ENCODE data around the gene TTBK1. TPM values are rescaled to one million over a fixed set of nuclear protein-coding genes. Genes with fewer than 3 reads are reported as not detected.

TTBK1 gene
- total RNA-seq, 1 experiment from 2014 or later = under 0.01 TPM

- no peak for DNase-seq (ENCODE audit: low read depth)
Observed at GRCh38 chr6:43269273-43270007, 26.2 kb downstream of the TTBK1 start.

- no peak for DNase-seq (ENCODE audit: low read depth)
Observed at GRCh38 chr6:43271103-43271815, 28.0 kb downstream of the TTBK1 start.

GRCh38 chr6:43271944-43272343 is 28.7 kb downstream of the TTBK1 start:
- no peak for DNase-seq (ENCODE audit: low read depth)

DNA sequence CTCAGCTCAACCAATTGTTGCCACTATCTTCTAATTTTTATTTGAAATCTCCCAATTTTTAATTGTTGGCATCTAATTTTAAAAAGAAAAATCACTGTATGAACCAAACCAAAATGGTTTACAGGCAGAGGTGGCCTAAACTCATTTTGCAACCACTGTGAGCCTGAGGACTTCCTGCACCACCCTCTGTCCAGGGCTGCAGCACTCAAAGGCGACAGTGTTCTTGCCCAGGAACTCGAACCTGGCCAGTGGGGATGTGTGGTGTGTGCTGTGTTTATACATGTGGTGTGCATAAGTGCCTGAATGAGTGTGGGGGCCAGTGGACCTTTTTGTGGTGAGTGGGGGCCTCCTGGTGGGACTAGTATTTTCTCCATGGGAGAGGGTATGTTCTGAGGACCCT is 30.4 kb downstream of the TTBK1 start:
- DNase-seq (ENCODE audit: low read depth) = no peak

DNA sequence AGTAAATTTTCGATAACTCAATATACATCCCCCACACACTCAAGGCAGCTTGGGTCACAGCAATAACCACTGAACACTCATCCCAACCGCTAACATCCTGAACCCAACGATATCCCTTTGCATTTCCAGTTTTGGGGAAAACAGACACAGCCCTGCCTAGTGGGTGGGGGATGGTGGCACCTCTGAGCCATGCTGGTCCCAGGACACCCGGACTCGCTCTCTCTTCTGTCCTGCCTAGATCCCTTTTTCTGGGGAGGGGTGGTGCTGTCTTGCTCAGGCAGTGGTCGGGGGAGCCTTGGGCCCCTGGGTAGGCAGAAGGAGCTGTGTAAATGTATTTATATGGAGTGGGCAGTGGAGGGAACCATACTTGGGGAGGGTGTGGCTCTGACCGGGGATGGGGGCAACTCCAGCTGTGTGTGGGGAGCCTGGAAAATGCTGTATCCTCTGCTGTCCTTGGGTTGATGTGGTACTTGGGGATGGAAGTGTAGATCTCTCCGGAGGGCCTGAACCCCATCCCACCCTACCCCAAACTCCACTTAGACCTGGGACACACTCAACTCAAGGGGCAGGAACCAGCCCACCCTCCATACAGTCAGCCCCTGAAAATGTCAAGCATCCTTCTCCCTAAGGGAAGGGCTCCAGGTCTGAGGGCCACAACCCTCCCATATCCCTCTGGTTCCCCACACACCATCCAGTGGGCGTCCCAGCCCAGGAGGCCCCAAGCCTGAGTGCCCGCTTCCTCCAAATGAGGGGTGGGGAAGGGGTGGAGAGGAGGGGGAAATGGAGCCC is 31.0 kb downstream of the TTBK1 start:
- DNase-seq (ENCODE audit: low read depth) = no peak

GRCh38 chr6:43274916-43275597 is 31.8 kb downstream of the TTBK1 start:
- DNase-seq (ENCODE audit: low read depth) = no peak

- DNase-seq (ENCODE audit: low read depth) = no peak
Observed at GRCh38 chr6:43275801-43276576, 32.7 kb downstream of the TTBK1 start.

- DNase-seq (ENCODE audit: low read depth) = no peak
Observed at GRCh38 chr6:43276577-43277305, 33.5 kb downstream of the TTBK1 start.

DNA sequence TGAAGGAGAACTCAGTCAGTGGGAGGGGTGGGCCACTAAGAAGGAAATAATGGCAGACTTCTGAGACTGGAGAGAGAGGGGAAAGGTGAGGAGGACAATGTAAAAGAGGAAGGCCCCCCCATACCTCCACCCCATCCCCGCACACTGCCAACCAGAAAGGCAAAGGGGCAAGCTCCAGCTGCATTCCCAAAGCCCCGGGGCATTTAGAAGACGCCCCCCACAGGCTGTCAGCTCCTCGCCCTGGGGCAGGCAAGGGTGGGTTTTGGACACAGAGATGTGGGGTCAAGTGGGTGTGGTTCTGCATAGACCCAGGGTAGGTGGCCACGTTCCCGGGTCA is 34.0 kb downstream of the TTBK1 start:
- DNase-seq (ENCODE audit: low read depth) = no peak

DNA sequence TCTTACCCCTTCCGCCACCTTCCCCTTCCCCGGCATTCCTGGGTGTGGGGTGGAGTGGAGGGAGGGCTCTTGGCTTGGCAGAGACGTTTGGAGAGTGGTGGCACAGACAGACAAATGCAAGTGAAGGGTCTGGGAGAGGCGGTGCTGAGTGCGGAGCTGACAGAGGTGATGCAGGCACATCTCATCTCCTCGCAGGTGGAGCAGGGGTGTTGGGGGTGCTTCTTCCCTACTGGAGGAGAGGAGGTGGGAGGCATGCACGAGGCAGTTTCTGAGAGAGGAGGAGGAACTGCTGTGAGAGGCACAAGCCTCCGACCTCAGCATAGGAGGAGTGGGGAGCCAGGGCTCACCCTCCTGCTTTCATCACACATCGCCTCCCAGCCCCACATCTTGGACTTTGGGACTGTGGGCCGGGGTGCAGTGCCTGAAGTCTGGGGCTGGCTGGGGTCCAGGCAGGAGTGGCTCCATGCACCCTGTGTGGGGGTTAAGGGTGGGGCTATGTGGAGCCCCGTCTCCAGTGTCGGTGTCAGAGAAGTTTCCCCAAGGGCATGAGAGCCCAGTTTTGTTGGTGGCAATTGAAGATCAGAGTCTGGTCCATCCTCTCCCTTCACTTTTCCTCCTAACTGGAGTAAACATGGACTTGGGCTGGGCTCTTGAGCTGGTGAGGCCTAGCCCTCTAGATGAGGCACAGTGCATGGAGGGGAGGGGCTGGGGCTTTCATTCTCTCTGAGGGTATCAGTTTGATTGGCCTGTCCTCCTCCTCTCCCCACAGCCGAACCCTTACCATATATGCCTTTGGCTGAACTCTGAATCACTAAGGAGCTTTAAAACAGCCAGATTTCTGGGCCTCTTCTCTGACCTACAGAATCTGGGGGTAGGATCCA is 34.6 kb downstream of the TTBK1 start:
- peak; percentile 13 for DNase-seq (ENCODE audit: low read depth)

DNA sequence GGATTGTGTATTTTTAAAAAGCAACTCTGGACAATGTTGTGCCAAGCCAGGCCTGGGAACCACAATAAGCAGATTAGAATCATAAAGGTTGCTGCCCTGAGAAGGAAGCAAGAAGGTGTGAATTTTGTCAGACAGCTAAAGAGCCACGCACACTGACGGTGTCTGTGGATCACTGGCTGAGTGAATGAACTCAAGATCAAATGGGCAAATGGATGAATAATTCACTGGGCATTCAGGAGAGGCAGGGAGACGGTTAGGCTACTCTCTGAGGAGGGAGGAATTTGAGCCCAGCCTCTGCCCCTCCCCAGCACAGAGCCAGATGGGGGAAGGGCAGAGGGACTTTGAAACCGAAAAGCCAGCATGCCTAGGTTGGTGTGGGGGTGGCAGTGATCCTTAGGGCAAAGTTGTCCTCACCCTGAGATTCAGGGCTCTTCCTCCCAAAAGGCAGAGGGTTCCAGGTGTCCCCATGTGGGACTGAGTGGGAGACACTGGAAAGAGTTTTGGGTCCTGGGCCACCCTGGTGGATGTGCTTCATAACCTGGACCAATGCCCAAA is 35.3 kb downstream of the TTBK1 start:
- DNase-seq (ENCODE audit: low read depth) = peak; percentile 36

GRCh38 chr6:43280234-43280633 is 37.0 kb downstream of the TTBK1 start:
- DNase-seq (ENCODE audit: low read depth) = no peak

DNA sequence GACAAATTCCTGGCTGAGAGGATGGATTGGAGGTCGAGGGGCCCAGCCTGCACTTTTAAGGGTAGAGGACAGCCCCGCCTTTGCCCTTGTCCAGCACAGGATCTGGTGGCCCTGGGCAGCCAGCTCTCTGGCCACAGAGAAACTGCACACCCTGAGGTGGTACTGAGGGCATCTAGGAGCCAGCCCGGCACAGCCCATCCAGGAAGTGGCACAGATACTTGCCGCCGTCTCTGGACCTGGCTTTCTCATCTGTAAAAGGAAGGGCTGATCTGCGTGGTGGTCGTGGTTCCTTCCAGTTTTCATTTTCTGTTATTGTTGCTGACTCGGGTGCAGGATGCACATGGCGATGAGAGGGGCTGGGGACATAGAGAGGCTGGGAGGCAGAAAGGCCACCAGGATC is 38.8 kb downstream of the TTBK1 start:
- no peak for DNase-seq (ENCODE audit: low read depth)

DNA sequence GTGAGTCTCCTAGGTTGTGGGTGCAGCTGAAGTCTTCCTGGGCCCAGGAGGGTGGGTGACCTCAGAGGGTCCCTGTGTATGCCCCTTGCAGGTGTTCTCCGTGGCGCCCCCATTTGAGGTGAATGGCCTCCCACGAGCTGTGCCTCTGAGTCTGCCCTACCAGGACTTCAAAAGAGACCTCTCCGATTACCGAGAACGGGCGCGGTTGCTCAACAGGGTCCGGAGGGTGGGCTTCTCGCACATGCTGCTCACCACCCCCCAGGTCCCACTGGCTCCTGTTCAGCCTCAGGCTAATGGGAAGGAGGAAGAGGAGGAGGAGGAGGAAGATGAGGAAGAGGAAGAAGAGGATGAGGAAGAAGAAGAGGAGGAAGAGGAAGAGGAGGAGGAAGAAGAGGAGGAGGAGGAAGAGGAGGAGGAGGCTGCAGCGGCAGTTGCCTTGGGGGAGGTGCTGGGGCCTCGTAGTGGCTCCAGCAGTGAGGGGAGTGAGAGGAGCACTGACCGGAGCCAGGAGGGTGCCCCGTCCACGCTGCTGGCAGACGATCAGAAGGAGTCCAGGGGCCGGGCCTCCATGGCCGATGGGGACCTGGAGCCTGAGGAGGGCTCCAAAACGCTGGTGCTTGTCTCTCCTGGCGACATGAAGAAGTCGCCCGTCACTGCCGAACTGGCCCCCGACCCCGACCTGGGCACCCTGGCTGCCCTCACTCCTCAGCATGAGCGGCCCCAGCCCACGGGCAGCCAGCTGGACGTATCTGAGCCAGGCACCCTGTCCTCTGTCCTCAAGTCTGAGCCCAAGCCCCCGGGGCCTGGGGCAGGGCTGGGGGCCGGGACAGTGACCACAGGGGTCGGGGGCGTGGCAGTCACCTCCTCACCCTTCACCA is 39.6 kb downstream of the TTBK1 start:
- no peak for DNase-seq (ENCODE audit: low read depth)

DNA sequence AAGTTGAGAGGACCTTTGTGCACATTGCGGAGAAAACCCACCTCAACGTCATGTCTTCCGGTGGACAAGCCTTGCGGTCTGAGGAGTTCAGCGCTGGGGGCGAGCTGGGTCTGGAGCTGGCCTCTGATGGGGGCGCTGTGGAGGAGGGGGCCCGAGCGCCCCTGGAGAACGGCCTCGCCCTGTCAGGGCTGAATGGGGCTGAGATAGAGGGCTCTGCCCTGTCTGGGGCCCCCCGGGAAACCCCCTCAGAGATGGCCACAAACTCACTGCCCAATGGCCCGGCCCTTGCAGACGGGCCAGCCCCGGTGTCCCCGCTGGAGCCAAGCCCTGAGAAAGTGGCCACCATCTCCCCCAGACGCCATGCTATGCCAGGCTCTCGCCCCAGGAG is 40.2 kb downstream of the TTBK1 start:
- DNase-seq (ENCODE audit: low read depth) = no peak

- no peak for DNase-seq (ENCODE audit: low read depth)
Observed at GRCh38 chr6:43283905-43284304, 40.6 kb downstream of the TTBK1 start.

DNA sequence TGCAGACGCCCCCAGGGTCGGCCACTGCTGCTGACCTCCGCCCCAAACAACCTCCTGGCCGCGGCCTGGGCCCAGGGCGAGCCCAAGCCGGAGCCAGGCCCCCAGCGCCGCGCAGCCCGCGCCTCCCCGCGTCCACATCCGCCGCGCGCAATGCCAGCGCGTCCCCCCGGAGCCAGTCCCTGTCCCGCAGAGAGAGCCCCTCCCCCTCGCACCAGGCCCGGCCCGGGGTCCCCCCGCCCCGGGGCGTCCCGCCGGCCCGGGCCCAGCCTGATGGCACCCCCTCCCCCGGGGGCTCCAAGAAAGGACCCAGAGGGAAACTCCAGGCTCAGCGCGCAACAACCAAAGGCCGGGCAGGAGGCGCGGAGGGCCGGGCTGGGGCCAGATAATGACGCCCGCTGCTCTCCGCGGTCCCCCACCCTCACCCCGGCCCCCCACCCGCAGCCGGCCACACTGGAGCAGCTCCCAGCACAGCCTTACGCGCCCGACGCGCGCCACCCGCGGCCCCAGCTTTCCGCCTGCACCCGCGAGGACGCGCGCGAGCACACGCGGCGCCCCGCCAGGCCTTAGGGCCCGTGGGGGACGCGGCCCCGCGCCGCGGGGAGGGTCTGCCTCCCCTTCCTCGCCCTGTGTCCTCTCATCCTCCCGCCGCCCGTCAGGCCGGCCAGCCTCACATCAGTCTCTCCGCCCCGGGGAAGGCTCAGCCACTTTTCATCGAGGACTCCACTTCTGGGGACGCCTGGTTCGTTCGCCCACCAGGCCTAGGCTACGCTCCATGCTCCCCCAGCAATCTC is 41.9 kb downstream of the TTBK1 start:
- no peak for DNase-seq (ENCODE audit: low read depth)

Data from LHCN-M2 (cell line).